OCI-LY1 (cell line): ENCODE measurements around the gene DRD2.

Experiments used
- H2AFZ ChIP-seq: fragments of 200-600 bp; sonication (generic), shearing (Covaris generic); 2 replicates; pipeline ENCODE4 v1.6.0; 2014; ENCODE audit warnings: antibody characterized with exemption, mild to moderate bottlenecking, low read length
- H3F3A ChIP-seq: fragments of 200-600 bp; sonication (generic), shearing (Covaris generic); 2 replicates; pipeline ENCODE4 v1.6.0; 2014; ENCODE audit warnings: mild to moderate bottlenecking, antibody characterized with exemption, low read length, moderate library complexity; ENCODE audit not compliant: insufficient read depth
- H3K27ac ChIP-seq: fragments of 200-600 bp; sonication (generic); 2 replicates; pipeline ENCODE4 v1.5.1; 2014; ENCODE audit warnings: low read length, mixed run types, mild to moderate bottlenecking, low read depth; ENCODE audit not compliant: poor library complexity, severe bottlenecking
- H3K27me3 ChIP-seq: fragments of 200-600 bp; sonication (generic); 2 replicates; pipeline ENCODE4 v1.6.0; 2014; ENCODE audit warnings: antibody characterized with exemption, mild to moderate bottlenecking, low read length, moderate library complexity; ENCODE audit not compliant: insufficient read depth
- H3K36me3 ChIP-seq: fragments of 200-600 bp; sonication (generic); 2 replicates; pipeline ENCODE4 v1.6.1; 2014; ENCODE audit warnings: mild to moderate bottlenecking, antibody characterized with exemption, low read length, moderate library complexity, mixed read lengths; ENCODE audit not compliant: insufficient read depth
- H3K4me1 ChIP-seq: fragments of 200-600 bp; sonication (generic); 2 replicates; pipeline ENCODE4 v1.5.1; 2014; ENCODE audit warnings: mild to moderate bottlenecking, low read length, moderate library complexity; ENCODE audit not compliant: insufficient read depth, severe bottlenecking
- H3K4me2 ChIP-seq: fragments of 200-600 bp; sonication (generic), shearing (Covaris generic); 2 replicates; pipeline ENCODE4 v1.6.1; 2014; ENCODE audit warnings: low read length
- H3K4me3 ChIP-seq: fragments of 200-600 bp; sonication (generic); 2 replicates; pipeline ENCODE4 v1.5.1; 2014; ENCODE audit warnings: low read length, low read depth, mild to moderate bottlenecking, mixed read lengths; ENCODE audit not compliant: poor library complexity, severe bottlenecking
- H3K79me2 ChIP-seq: fragments of 200-600 bp; shearing (Covaris generic); 2 replicates; pipeline ENCODE4 v1.6.1; 2016; ENCODE audit warnings: mixed run types, low read length, mixed read lengths; ENCODE audit not compliant: insufficient read depth
- H3K9ac ChIP-seq: fragments of 200-600 bp; sonication (generic), shearing (Covaris generic); 2 replicates; pipeline ENCODE4 v1.6.1; 2014; ENCODE audit warnings: mild to moderate bottlenecking, low read length, mixed read lengths
- H3K9me2 ChIP-seq: fragments of 200-600 bp; sonication (generic), shearing (Covaris generic); 2 replicates; pipeline ENCODE4 v1.6.1; 2014; ENCODE audit warnings: low read depth, mild to moderate bottlenecking, low read length, mixed read lengths
- H3K9me3 ChIP-seq: fragments of 200-600 bp; shearing (Covaris generic); 2 replicates; pipeline ENCODE4 v1.6.1; 2014; ENCODE audit warnings: low read length, mixed read lengths
- H4K20me1 ChIP-seq: fragments of 200-600 bp; sonication (generic), shearing (Covaris generic); 2 replicates; pipeline ENCODE4 v1.6.0; 2016; ENCODE audit warnings: mild to moderate bottlenecking, low read length; ENCODE audit not compliant: insufficient read depth
- EZH2 ChIP-seq: fragments of 200-600 bp; sonication (generic), shearing (Covaris generic); IDR thresholded peaks from 2 replicates; pipeline ENCODE4 v1.8.0; 2017; ENCODE audit warnings: borderline replicate concordance, mixed run types, mild to moderate bottlenecking, antibody characterized with exemption, low read length, moderate library complexity, mixed read lengths
- TF ChIP-seq, protein P1 (sequence below): fragments of 200-600 bp; sonication (generic), shearing (Covaris generic); IDR thresholded peaks from 2 replicates; pipeline ENCODE4 v1.5.1; 2017; ENCODE audit warnings: mild to moderate bottlenecking, antibody characterized with exemption, low read length, moderate library complexity, mixed read lengths

The DRD2 gene

DNA sequence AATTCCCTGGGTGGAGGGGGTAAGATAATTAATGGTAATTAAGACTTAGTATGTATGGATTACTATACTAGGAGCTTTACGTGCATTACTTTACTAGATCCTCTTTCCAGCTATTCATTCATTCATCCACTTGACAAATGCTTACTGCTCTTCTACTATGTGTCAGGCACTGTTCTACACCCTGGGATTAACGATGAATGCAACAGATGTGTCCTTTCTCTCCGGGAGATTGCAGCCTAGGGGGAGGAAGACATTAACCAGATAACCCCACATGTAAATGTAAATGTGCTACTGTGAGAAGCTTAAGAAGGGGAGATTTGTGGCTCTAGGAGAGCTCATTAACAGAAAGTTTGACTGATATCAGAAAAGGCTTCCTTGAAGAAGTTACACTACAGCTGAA, 85.9 kb downstream of the DRD2 start:
- no peak overlapping the region for H2AFZ ChIP-seq
- H3F3A ChIP-seq, result no peaks in the 10 kb centered on the region
- no peak overlapping the region for H3K4me2 ChIP-seq
- H3K4me3 ChIP-seq, result no peak overlapping the region
- H3K4me1 ChIP-seq, result no peaks in the 10 kb centered on the region
- H3K9me2 ChIP-seq, result no peaks in the 10 kb centered on the region
- no peaks in the 10 kb centered on the region for H3K9me3 ChIP-seq
- H4K20me1 ChIP-seq, result no peaks in the 10 kb centered on the region
- TF ChIP-seq, protein P1, sequence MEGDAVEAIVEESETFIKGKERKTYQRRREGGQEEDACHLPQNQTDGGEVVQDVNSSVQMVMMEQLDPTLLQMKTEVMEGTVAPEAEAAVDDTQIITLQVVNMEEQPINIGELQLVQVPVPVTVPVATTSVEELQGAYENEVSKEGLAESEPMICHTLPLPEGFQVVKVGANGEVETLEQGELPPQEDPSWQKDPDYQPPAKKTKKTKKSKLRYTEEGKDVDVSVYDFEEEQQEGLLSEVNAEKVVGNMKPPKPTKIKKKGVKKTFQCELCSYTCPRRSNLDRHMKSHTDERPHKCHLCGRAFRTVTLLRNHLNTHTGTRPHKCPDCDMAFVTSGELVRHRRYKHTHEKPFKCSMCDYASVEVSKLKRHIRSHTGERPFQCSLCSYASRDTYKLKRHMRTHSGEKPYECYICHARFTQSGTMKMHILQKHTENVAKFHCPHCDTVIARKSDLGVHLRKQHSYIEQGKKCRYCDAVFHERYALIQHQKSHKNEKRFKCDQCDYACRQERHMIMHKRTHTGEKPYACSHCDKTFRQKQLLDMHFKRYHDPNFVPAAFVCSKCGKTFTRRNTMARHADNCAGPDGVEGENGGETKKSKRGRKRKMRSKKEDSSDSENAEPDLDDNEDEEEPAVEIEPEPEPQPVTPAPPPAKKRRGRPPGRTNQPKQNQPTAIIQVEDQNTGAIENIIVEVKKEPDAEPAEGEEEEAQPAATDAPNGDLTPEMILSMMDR, result no peak
- TF ChIP-seq EZH2, result no peak
- H3K27me3 ChIP-seq, result no peaks in the 10 kb centered on the region
- H3K79me2 ChIP-seq, result no peaks in the 10 kb centered on the region
- no peak overlapping the region for H3K9ac ChIP-seq
- H3K36me3 ChIP-seq, result no peaks in the 10 kb centered on the region
- H3K27ac ChIP-seq, result no peak overlapping the region

GRCh38 chr11:113387605-113388211, 87.5 kb downstream of the DRD2 start, which contains the start of gene ANKK1:
Gene ANKK1, plus strand, starts transcription at chr11:113387779. Its CDS starts 106 bp downstream, at chr11:113387885.
- H3K9me2 ChIP-seq, result no peaks in the 10 kb centered on the region
- H3K36me3 ChIP-seq, result no peaks in the 10 kb centered on the region
- no peak for TF ChIP-seq EZH2
- TF ChIP-seq, protein P1, result no peak
- H3K4me3 ChIP-seq, result no peak within 1 kb of the TSS
- no peaks in the 10 kb centered on the region for H4K20me1 ChIP-seq
- no peak within 1 kb of the TSS for H3K4me2 ChIP-seq
- H3K27me3 ChIP-seq, result no peaks in the 10 kb centered on the region
- no peak within 1 kb of the TSS for H2AFZ ChIP-seq
- no peaks in the 10 kb centered on the region for H3K9me3 ChIP-seq
- no peaks in the 10 kb centered on the region for H3K4me1 ChIP-seq
- H3K79me2 ChIP-seq, result no peaks in the 10 kb centered on the region
- H3K27ac ChIP-seq, result no peak within 1 kb of the TSS
- H3K9ac ChIP-seq, result no peak within 1 kb of the TSS
- H3F3A ChIP-seq, result no peaks in the 10 kb centered on the region

DNA sequence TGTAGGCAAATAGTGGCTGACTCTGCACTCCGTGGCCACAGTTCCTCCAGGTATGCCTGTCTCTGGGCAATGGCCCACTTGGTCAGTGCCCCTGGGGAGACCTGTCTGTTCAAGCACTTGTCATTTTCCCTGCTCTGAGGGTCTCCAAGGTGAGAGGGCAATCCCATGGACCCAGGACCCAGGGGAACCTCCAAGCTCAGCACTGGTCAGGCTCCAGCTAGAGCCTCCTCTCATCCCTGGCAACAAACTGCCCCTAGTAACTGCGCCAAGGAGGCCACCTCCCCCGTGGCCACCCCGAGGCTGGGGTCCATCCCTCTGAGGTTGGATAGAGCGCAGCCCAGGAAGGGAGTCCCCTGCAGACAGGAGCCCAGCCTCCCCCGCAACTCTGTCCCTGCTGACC, 88.3 kb downstream of the DRD2 start:
- no peak overlapping the region for H3K27ac ChIP-seq
- no peaks in the 10 kb centered on the region for H3K36me3 ChIP-seq
- no peak overlapping the region for H3K9ac ChIP-seq
- TF ChIP-seq, protein P1, result no peak
- TF ChIP-seq EZH2, result no peak
- no peak overlapping the region for H3K4me2 ChIP-seq
- H3F3A ChIP-seq, result no peaks in the 10 kb centered on the region
- H3K4me3 ChIP-seq, result no peak overlapping the region
- no peaks in the 10 kb centered on the region for H3K9me3 ChIP-seq
- H2AFZ ChIP-seq, result no peak overlapping the region
- no peaks in the 10 kb centered on the region for H3K4me1 ChIP-seq
- H3K27me3 ChIP-seq, result no peaks in the 10 kb centered on the region
- no peaks in the 10 kb centered on the region for H3K9me2 ChIP-seq
- no peaks in the 10 kb centered on the region for H4K20me1 ChIP-seq
- no peaks in the 10 kb centered on the region for H3K79me2 ChIP-seq
